Raji (cell line): ENCODE data around the gene PRKAA1.

Source experiments
- POLR2A ChIP-seq: IDR thresholded peaks from 2 replicates; pipeline ENCODE4 v1.6.1; 2011; ENCODE audit warnings: low read depth, low read length, control low read depth; ENCODE audit not compliant: insufficient read depth

Gene PRKAA1

DNA sequence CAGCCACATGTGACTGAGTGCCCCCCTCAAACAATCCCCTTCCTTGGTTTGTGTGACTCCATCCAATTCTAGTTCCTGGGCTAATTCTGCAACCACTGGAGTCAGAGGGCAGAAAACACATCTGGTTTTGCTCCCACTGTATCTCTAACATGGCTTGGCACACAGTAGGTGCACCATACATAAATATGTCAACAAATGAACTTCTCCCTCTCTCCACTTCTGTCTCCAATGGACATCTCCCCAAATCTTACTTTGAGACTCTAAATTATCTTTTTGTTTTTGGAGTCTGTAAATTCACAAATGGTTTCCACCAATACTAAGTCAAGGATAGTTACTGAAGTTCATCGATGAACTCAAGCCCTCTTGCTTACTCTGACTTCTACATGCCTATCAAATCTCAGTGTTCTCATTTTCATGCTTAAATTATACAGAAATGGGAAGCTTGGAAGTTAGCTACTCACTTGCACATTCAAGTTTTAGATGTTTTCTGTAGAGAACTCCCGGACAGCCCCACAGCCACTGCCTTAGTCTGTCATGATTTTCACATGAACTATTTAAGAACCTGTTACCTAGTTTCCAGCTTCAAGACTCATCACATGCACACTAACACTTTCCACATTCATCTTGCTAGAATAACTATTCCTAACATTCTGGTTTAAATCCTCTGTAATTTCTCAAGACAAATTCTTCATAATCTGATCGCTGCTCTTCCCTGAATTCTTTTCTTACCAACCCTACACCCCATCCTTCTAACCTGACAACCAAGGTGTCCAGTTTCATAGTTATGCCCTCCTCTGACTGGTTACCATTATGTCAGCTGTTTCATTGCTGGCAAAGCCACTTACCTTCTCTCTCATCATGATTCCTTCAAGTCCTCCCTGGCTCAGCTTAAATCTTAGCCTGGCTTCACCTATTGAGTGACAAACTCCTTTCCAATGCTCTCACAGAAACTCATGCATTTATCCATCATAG, 30.8 kb upstream of the PRKAA1 start:
- no peak for TF ChIP-seq POLR2A

DNA sequence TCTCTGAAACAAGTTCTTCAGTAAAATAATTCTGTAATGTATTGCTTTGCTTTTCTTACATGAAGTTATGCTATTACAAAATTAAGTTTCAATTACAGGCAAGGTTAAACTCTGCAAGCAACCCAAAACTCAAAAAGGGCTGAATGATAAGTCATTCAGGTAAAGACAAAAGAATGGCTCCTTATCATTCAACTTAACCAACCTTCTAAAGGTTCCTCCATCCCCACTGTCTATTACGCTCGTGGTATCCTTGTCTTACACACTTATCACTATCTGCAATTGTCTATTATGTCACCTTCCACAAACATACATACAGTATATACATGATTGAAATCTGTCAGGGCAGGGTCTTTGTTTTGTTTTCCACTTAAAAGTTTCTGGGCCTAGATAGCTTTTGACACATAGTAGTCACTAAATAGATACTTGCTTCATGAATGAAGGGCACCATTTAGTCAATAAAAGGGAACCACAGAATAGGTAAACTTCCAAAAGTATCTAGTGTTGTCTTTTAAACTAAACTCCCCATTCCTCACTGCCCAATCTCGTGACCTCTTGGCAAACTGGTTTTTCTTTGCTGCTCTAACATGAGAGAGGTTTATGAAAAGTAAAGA, 30.0 kb upstream of the PRKAA1 start:
- no peak for TF ChIP-seq POLR2A

DNA sequence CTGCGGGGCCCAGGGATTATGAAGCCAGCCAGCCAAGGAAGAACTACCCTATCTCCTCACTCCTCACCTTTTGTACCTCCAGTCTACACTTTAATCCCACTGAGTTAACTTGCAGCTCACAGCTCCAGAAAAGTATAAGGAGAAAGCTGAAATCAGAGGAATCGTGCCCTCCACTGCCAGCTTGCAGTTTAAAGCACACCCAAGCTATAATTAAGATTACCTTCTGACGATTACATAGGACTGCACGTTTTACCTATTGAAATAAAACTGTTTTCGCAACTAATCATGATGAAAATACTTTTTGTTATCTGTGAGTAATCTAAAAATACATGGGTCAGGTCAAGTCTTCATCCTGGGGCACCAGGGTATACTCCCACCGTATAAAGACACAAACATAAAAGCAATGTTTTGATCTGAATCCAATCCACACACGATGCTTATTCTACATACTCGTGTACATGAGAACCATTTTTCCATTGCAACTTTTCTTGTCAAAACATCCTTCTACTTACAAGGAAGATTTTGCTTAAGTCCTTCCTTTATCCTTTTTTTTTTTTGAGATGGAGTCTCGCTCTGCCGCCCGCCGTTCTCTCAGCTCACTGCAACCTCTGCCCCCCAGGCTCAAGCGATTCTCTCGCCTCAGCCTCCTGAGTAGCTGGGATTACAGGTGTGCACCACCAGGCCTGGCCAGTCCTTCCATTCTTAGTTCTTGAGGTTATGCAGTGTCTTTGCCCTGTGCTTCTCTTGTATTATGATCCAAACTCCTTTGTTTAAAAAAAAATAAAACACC, 29.2 kb upstream of the PRKAA1 start:
- TF ChIP-seq POLR2A: no peak

DNA sequence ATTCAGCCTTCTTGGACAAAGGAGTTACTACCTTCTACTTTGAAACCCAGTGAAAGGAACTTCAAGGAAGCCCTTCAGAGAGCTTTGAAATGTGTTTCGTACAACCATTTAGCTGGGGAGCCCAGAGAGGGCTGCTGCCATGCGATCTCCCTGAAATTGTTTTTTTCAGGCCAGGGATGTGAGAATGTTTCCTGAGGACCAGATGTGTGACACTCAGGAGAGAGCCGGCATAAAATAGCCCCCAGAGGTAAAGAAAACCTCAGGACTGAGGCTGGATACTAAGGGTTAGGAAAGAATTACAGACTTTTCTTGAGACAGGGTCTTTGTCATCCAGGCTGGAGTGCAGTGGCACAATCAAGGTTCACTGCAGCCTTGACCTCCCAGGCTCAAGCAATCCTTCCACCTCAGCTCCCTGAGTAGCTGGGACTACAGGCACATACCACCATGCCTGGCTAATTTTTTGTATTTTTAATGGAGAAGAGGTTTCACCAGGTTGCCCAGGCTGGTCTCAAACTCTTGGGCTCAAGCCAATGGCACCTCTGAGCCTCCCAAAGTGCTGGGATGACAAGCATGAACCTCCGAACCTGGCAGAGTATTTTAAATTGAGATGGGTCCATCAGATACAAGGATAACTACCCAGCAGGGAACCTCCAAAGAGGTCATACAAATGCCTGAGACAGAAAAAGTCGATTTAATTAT, 28.5 kb upstream of the PRKAA1 start:
- TF ChIP-seq POLR2A: no peak

DNA sequence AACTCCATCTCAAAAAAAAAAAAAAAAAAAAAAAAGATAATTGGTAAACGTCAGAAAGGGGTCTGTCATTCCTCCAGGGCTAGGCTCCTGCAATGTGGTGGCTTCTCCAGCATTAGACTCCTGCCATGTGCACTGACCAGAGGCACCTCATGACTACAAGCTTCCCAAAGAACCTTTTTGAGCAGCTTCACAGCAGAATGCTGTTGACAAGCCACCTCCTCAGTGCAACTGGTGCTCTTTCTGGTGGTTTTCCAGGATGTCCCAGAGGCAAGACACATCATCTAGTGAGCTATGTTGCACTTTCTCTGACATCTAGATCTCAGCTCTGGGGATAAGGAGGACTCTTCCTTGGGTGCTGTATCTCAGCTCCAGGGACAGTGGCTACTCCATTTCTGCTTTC, 25.3 kb upstream of the PRKAA1 start:
- TF ChIP-seq POLR2A: no peak

DNA sequence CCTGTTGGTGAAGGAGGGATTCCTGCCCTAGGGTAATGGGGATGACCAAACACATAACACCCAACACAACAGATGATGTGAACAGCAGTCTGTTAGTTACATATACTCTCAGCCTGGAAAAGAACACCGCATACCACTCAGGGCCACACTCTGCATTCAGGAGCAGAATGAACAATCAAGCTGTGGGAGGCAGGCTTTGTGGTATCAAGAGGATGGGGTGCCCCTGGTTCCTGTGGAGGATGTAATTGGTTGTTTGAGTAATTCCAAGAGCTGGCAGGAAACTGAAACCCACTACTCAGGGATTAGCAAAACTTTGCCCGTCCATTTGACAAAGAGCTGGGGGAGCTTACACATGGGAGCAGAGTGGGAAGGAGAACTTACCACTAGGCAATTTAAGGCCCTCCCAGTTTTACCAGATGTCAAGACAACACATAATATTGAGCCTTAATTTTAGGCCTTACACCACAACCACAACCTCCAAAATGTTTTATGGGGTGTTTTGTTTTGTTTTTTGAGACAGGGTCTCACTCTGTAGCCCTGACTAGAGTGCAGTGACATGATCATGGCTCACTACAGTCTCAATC, 15.6 kb upstream of the PRKAA1 start:
- no peak for TF ChIP-seq POLR2A

DNA sequence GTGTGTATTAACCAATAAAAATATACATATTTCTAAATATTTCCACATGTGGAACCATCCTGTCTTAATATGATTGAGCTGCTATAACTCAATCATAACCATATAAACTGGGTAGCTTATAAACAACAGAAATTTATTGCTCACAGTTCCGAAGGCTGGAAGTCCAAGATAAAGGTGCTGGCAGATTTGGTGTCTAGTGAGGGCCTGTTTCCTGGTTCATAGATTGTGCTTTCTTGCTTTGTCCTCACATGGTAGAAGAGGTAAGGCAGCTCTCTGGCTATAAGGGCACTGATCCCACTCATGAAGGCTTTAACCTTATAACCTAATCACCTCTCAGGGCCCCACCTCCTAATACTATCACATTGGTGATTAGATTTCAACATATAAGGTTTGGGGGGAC, 14.0 kb upstream of the PRKAA1 start:
- no peak for TF ChIP-seq POLR2A

DNA sequence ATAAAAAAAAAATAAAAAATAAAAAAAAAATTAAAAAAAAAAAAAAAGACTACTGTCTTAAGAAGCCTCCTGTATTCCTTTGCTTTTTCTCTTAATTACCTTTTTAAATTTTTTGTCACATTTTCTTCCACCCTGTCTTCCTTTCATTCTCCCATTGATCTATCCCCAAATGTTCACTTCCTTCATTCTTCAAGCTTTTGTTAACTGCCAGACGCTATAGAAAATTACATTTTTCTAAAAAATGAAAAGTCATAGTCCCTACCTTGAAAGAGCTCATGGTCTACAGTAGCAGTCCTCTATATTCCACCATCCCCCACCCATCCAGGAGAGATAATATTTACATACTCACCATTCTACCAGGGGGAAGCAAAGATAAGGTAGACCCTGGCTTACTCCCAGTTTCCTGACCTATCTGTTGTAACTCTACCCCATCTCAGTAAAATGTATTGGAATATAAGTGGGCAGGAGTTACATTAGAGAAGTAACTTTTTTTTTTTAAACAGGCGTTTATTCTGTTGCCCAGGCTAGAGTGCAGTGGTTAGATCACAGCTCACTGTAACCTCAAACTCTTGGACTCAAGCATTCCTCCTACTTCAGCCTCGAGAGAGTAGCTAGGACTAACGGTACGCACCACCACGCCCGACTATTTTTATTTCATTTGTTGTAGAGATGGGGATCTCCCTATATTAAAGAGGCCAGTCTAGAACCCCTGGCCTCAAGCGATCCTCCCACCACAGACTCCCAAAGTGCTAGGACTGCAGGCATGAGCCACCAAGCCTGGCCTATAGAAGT, 3.8 kb upstream of the PRKAA1 start:
- no peak for TF ChIP-seq POLR2A

DNA sequence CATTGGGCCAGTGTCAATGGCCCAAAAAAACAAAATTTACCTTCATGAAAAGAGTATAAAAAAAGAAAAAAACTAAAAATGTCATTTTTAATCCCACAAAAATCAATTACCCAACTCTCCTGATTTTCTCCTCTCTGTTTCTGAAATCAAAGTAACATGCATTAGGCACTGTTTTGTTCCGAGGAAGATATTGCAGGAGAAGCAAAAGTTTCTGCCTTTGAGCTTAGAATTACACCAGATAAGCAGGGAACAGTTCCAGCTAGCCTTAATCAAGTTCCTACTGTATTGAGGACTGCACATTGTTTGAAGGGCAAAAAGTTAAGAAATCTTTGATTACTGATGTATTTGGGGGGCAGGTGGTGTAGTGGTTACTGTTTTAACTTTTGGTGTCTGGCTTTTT, 1.1 kb upstream of the PRKAA1 start:
- TF ChIP-seq POLR2A: no peak

DNA sequence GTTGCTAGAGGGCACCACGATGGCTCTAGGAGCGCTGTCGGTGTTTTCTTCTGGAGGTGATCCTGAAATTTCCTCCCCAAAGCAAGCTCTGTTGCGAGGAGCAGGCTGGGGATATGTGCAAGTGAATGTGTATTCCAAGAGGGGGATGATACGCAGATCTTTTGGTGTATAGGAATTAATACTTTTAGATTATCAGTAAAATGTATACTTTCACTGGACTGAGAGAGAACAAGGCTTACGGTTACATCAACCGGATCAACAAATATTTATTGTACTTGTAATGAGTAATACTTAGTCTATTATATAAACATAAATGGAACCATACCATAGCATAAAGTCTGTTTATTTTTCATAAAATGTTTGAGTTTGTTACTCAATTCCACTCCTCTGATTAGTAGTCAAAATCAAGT, 632 bp upstream of the PRKAA1 start:
- no peak for TF ChIP-seq POLR2A

DNA sequence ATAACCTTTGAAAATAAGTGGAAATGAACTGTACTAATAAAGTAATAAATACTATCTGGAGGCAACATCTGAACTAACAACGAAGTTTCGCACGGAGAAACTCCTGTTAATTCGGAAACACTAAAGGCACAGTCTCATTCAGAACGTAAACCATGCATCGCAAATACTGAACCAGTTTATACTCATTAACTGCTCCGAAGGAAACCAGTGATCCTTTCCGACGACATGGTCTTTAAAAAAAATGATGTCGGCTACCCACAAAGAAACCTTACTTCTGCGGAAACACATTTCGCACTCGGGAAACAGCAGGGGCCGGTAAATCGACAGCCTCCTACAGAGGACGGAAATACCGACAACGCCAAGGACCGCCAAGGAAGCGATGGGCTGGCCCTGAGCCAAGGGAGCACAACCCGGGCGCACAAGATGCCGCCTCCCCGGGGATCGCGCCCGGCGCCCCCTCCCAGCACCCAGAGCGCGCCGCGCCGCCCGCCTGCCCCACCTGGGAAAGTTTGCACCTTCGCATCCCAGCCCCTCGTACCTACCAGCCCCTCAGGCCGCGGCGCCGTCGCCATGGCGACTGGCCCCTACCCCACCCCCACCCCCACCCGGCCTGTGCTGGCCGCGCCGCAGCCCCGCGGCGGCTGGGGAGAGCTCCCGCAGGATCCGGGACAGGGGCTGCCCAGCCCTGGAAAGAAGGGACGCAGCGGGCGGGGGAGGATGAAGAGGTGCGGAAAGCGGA, 732 bp downstream of the PRKAA1 start:
- TF ChIP-seq POLR2A: no peak

DNA sequence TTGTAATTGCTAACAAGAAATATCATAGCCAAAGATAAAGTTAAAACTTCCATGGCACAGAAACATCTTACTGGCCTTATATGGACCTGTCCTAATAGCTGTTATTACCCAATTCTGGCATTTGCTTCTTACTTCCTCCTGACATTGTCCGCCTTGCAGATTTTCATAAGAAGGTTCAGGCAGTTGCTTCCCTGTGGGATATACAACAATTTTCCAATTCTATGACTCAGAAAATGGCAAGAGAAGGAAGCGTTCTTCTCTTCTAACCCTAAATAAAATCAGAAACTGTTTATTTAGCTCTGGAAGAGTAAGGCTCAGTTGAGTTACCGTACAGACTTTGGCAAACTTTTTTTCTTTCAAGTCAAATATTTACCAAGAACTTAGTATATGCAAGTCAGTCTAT, 1.7 kb downstream of the PRKAA1 start:
- TF ChIP-seq POLR2A: no peak

DNA sequence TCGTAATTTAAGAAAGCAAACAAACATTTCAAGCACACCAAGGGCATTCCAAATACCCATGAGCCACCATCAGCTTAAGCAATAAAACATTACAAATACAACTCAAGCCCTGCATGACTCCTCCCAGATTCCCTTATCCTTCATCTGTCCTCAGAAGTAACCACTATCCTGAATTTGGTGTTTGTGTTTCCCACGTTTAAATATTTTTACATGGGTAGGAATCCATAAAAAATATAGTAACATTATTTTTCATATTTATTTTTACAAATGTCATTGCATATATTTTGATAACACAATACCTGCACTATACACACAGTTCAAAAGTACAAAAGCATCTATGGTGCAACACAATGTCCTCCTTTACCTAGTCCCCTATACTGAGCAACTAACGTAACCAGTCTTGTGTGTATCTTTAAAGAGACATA, 6.4 kb downstream of the PRKAA1 start:
- no peak for TF ChIP-seq POLR2A
